KG1 (cell line): Measurements from ENCODE around the gene HMGB1.

ENCODE experiments used
- DNase-seq: peaks from one replicate; lab custom pipeline; 2025; lab: John Stamatoyannopoulos, UW

The HMGB1 gene

GRCh38 chr13:30465593-30466357, at the start of gene HMGB1:
HMGB1 (minus strand) TSS chr13:30465936; CDS start chr13:30463680, 2,256 bp downstream.
- peak; percentile 98 for DNase-seq

DNA sequence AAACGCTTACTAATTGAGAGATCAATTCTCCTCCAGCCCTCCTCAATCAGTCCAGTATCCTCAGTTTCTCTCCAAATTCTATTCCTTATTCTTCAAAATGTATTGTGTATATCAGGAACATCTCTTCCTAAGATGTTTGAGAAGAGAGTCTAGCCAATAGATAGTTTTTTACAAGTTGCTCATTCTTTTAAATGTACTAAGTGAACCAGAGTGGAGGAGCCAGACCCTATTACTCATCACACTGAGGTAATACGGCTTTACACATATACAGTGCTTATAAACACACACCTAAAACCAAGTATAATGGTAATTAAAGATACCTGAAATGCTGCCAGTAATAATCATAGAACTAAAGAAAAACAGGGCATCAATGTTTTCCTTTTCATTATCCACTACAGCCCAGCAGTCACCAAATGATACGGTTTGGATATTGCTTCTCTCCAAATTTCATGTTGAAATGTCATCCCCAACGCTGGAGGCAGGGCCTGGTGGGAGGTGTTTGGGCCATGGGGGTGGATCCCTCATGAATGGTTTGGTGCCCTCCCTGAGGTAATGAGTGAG, 45.2 kb upstream of the HMGB1 start:
- DNase-seq: no peak

GRCh38 chr13:30510091-30510490, 44.4 kb upstream of the HMGB1 start:
- DNase-seq: no peak

DNA sequence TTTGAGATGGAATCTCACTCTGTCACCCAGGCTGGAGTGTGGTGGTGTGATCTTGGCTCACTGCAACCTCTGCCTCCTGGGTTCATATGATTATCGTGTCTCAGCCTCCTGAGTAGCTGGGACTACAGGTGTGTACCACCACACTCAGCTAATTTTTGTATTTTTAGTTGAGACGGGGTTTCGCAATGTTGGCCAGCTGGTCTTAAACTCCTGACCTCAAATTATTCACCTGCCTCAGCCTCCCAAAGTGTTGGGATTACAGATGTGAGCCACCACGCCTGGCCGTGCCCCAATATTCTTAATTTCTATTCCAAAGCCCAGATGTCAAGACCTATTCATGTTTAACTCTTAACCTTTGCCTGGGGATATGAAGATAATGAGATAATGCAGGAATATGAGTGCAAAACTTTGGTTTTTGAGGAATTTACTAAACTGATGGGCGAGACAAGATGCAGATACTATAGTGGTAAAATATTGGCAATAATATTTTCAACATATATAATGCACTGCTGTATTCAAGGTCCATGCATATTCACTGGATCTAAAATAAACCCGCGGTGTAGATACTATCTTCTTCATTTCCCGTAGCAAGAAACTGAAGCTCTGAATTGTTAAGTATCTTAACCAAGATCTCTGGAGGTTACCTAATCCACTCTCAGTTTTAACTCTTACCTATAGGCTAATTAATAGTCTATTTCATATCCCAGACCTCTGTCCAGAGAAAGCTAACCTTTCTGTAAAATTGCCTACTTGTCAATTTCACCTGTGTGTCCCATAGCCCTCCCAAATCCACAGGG, 43.7 kb upstream of the HMGB1 start:
- no peak for DNase-seq

DNA sequence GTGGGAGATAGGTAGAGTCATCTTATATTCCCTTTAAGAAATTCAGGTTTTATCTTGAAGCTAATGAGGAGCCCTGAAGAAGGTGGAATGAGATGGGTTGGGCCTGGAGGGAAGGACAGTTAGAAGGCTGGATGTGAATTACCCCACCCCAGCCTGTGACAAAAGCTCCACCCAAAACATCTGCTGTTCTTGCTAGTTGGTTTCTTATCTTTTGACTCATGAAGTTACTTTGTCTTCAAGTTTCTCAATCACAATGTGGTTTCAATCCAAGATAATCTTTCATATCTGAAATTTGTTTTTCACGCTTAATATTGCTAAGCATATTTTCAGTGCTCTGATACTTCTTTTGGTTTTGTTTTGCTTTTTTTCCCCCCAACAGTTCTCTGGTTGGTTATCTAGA, 38.3 kb upstream of the HMGB1 start:
- DNase-seq: no peak

GRCh38 chr13:30502237-30502636, 36.5 kb upstream of the HMGB1 start:
- DNase-seq: no peak

- DNase-seq: no peak
Observed at GRCh38 chr13:30499338-30499737, 33.6 kb upstream of the HMGB1 start.

DNA sequence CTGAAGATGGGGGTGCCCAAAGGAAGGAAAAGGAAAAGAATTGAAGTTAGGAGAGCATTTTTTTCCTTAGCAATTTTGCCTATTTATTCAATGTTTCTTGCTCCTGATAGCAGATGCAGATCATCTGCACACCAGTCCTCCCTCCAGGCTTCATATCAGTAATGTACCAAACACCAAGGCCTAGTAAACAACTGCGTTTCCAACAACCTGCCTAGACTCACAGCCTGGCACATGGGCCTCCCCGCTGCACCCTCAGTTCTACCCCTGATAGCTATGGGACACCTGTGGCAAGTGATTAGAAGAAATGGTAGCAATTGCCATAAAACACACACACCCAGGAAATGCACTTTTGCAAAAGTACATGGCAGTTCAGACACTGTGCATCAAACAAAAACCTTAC, 30.4 kb upstream of the HMGB1 start:
- no peak for DNase-seq

DNA sequence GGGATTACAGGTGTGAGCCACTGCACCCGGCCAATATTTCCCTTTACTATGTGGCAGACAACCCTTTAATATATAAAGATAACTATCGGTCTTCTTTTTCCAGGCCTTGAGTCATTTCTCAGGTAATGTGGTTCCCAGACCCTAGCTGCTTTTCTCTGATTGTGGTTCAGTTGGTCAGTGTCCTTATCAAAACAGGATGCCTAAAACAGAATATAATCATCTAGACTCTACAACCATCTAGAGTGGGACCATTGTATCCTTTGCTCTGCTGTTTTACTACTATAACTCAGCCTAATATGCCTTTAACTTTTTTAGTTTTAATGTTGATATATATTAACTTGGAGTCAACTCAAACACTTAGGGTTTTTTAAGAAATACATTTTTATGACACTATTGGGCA, 30.0 kb upstream of the HMGB1 start:
- no peak for DNase-seq

GRCh38 chr13:30493658-30494381, 28.1 kb upstream of the HMGB1 start:
- DNase-seq: no peak

DNA sequence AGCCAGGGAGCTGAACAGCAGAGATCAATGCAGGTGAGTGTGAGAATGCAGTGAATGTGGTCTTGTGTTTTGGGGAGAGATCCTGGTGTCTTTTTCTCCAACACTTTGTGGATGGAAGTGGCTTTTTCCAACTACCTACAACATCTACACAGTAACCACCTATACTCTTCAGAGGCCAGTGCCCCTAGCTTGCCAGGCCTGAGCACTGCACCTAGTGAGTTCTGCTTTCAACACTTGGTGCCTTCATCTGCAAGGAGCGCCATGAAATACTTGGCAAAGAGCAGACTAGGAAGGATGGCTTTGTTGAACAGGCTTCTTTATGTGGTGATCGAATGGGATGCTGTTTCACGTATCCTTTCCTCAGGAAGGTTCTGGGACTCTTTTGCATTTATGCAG, 21.3 kb upstream of the HMGB1 start:
- DNase-seq: no peak

- DNase-seq: no peak
Observed at GRCh38 chr13:30486230-30487074, 20.7 kb upstream of the HMGB1 start.

DNA sequence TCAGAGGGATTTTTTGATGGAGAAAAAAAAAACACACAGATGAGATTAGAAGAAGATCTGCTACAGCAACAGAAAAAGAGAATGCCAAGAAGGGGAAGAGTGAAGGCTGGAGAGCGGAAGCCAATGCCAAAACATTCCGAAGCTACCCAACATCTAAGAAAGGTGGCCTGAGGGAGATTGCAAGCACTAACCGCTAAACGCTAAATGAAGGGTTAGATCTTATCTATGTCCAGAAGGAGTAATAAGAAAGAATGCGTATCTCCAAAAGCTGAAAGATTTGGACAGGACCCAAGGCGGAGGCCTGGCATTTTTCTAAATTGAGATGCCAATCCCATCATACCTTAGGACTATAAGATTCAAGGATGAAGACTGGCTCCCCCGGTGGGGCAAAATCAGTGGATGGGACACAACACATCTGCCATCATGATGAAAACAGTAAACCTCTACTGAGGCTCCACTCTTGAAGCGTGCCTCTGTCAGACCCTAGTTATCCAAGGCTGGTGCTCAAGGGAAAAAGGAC, 15.6 kb upstream of the HMGB1 start:
- no peak for DNase-seq

DNA sequence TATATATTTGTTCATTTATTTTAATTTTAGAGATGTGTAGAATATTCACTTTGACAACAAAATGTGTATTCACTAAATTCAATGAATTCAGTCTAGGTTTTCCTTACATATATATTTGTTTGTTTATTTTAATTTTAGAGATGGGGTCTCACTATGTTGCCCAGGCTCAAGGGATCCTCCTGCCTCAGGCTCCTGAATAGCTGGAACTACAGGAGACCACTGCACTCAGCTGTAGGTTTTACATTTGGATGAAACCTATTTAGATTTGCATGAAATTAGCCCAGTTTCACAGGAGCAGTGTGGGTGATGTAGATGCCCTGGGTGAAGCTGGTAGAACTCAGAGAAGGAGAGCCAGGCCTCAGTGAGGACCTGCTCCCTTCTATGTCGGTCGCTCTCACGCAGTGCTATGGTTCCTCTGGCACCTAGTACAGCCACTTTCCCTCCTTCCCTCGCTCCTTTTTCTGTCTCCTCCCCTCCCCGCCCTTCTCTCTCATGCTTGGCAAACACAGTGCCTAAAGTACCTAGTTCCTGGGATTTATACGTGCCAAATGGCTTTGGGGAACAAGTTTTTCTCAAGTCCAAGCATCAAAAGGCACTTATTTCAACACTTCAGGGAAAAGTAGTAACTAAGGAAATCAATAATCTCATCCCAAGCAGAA, 14.7 kb upstream of the HMGB1 start:
- DNase-seq: no peak

DNA sequence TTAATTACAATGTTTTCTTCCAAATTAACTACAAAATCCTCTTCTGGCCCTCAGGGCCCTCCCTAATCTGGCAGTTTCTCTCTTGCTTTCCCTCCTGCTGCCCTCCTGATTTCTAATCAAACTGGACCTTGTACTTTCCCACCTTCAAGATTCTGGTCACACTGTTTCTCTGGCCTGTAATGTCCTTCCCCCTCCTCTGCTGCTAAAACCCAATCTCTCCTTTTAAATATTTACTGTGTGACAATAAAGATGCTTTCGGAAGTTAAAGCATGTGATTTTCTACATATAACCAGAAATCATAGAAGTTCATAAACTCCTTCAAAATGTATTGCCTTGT, 14.1 kb upstream of the HMGB1 start:
- no peak for DNase-seq

GRCh38 chr13:30479154-30479882, 13.6 kb upstream of the HMGB1 start:
- no peak for DNase-seq

DNA sequence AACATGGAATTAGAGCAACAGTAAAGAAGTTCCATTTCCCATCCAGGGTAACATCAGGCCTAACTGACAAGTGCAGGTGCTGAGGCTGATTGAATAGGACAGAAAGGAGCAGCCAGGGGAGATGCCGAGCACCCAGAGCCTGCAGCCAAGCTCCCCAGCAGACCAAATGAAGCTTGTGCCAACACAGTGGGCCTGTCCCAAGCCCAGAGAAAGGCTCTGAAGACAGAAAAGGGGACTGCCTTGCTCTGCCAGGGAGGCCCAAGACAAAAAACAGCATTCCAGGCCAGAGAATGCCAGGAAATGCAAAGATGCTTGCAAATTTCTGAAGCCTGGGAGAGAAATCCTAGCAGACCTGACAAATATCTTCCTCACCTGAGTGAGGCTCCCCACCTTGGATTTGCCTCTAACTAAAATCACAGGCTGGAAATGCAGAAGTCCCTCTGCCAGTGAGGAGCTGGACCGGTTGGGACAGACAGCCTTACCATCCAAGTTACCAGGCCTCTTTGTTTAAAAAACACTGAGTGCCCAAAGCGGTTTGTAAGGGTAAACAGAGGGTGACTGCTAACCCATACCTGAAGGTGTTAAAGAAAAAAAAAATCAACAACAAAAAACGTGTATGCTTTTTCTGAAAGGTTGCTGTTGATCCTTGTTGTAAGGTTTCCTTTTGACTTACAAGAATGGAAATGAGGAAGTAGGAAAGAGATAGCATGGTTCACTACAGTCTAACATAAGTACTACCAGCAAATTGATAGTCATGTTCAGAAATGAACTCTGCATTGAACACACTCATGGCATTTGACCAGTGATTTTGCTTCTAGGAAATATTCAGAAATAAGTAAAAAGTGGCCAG, 11.8 kb upstream of the HMGB1 start:
- DNase-seq: no peak

GRCh38 chr13:30473675-30474074, 7.9 kb upstream of the HMGB1 start:
- DNase-seq: no peak

GRCh38 chr13:30466841-30467252, 1.1 kb upstream of the HMGB1 start:
- peak; percentile 47 for DNase-seq
